Measurements from ENCODE around the gene ABCB11.

The ABCB11 gene

GRCh38 chr2:168930242-168930641, 100.9 kb downstream of the ABCB11 start:
- DNase-seq (ENCODE audit: low read depth): no peak

GRCh38 chr2:168929031-168929430, 102.1 kb downstream of the ABCB11 start:
- no peak for DNase-seq (ENCODE audit: low read depth)

- no peak for DNase-seq (ENCODE audit: low read depth)
Observed at GRCh38 chr2:168928113-168928831, 102.9 kb downstream of the ABCB11 start.

GRCh38 chr2:168926621-168927386, 104.3 kb downstream of the ABCB11 start:
- DNase-seq (ENCODE audit: low read depth): no peak

GRCh38 chr2:168920504-168921157, 110.5 kb downstream of the ABCB11 start:
- no peak for DNase-seq (ENCODE audit: low read depth)

- DNase-seq (ENCODE audit: low read depth): no peak
Observed at GRCh38 chr2:168916331-168916675, 114.8 kb downstream of the ABCB11 start.

- no peak for DNase-seq (ENCODE audit: low read depth)
Observed at GRCh38 chr2:168915441-168916330, 115.4 kb downstream of the ABCB11 start.

- DNase-seq (ENCODE audit: low read depth): no peak
Observed at GRCh38 chr2:168913495-168913894, 117.6 kb downstream of the ABCB11 start.

- no peak for DNase-seq (ENCODE audit: low read depth)
Observed at GRCh38 chr2:168912901-168913369, 118.2 kb downstream of the ABCB11 start.

- no peak for DNase-seq (ENCODE audit: low read depth)
Observed at GRCh38 chr2:168912466-168912865, 118.7 kb downstream of the ABCB11 start.

GRCh38 chr2:168910330-168910729, 120.8 kb downstream of the ABCB11 start:
- DNase-seq (ENCODE audit: low read depth): no peak

GRCh38 chr2:168907940-168908662, 123.0 kb downstream of the ABCB11 start:
- no peak for DNase-seq (ENCODE audit: low read depth)

GRCh38 chr2:168904358-168904757, 126.8 kb downstream of the ABCB11 start:
- no peak for DNase-seq (ENCODE audit: low read depth)

GRCh38 chr2:168903888-168904287, 127.2 kb downstream of the ABCB11 start:
- no peak for DNase-seq (ENCODE audit: low read depth)

GRCh38 chr2:168901003-168901402, 130.1 kb downstream of the ABCB11 start, which contains the start of gene G6PC2:
Gene G6PC2, plus strand, starts transcription at chr2:168901291. Its CDS starts 41 bp downstream, at chr2:168901332.
- no peak for DNase-seq (ENCODE audit: low read depth)

GRCh38 chr2:168897449-168897848, 133.7 kb downstream of the ABCB11 start:
- no peak for DNase-seq (ENCODE audit: low read depth)

GRCh38 chr2:168896783-168897182, 134.3 kb downstream of the ABCB11 start:
- no peak for DNase-seq (ENCODE audit: low read depth)

GRCh38 chr2:168895771-168896170, 135.4 kb downstream of the ABCB11 start:
- no peak for DNase-seq (ENCODE audit: low read depth)

- DNase-seq (ENCODE audit: low read depth): no peak
Observed at GRCh38 chr2:168894720-168895119, 136.4 kb downstream of the ABCB11 start.

GRCh38 chr2:168894101-168894500, 137.0 kb downstream of the ABCB11 start:
- no peak for DNase-seq (ENCODE audit: low read depth)

- DNase-seq (ENCODE audit: low read depth): no peak
Observed at GRCh38 chr2:168892327-168892726, 138.8 kb downstream of the ABCB11 start.

Measured in stimulated activated CD8-positive, alpha-beta memory T cell treated with anti-CD3 and anti-CD28 coated beads, Interleukin-12 subunit alpha, Interleukin-12 subunit beta, amount 100 ng/mL, for 4 hours (primary cell).